Measurements from ENCODE around the gene ONECUT2.
A peak's percentile ranks its signal among the peaks of the same experiment; 100 is the strongest.
"Not testable (repeated sequence)": the region's sequence is repeated elsewhere in the genome, so short reads cannot be mapped to it uniquely, and the experiment has no call there.

ONECUT2 gene

GRCh38 chr18:57434536-57435494 lies at the start of gene ONECUT2:
ONECUT2 (plus strand) TSS chr18:57435374; CDS start chr18:57435717, 343 bp downstream.
- peak; percentile 96 for DNase-seq

- DNase-seq, result no peak
Observed at GRCh38 chr18:57389271-57389670, 45.9 kb upstream of the ONECUT2 start.

GRCh38 chr18:57390044-57390443 lies 45.1 kb upstream of the ONECUT2 start:
- DNase-seq, result no peak

- DNase-seq, result not testable (repeated sequence)
Observed at GRCh38 chr18:57394749-57395148, 40.4 kb upstream of the ONECUT2 start.

GRCh38 chr18:57396831-57397230 lies 38.3 kb upstream of the ONECUT2 start:
- not testable (repeated sequence) for DNase-seq

GRCh38 chr18:57397440-57398132 lies 37.6 kb upstream of the ONECUT2 start:
- DNase-seq, result no peak

GRCh38 chr18:57404345-57404744 lies 30.8 kb upstream of the ONECUT2 start:
- DNase-seq, result no peak

- DNase-seq, result no peak
Observed at GRCh38 chr18:57409650-57410049, 25.5 kb upstream of the ONECUT2 start.

- no peak for DNase-seq
Observed at GRCh38 chr18:57410749-57411148, 24.4 kb upstream of the ONECUT2 start.

GRCh38 chr18:57416542-57416941 lies 18.6 kb upstream of the ONECUT2 start:
- no peak for DNase-seq

- no peak for DNase-seq
Observed at GRCh38 chr18:57422313-57422872, 12.8 kb upstream of the ONECUT2 start.

GRCh38 chr18:57423821-57424220 lies 11.4 kb upstream of the ONECUT2 start:
- no peak for DNase-seq

GRCh38 chr18:57425096-57425495 lies 10.1 kb upstream of the ONECUT2 start:
- DNase-seq, result no peak

- DNase-seq, result no peak
Observed at GRCh38 chr18:57426187-57426586, 9.0 kb upstream of the ONECUT2 start.

GRCh38 chr18:57427429-57428201 lies 7.6 kb upstream of the ONECUT2 start:
- no peak for DNase-seq

- DNase-seq, result no peak
Observed at GRCh38 chr18:57428221-57429150, 6.7 kb upstream of the ONECUT2 start.

- no peak for DNase-seq
Observed at GRCh38 chr18:57429167-57430078, 5.8 kb upstream of the ONECUT2 start.

- no peak for DNase-seq
Observed at GRCh38 chr18:57430079-57431001, 4.8 kb upstream of the ONECUT2 start.

- no peak for DNase-seq
Observed at GRCh38 chr18:57431002-57431382, 4.2 kb upstream of the ONECUT2 start.
